ENCODE data around the gene HSD11B1. TPM values are rescaled to one million over a fixed set of nuclear protein-coding genes. Genes with fewer than 3 reads are reported as not detected.

Gene HSD11B1
- total RNA-seq, 2 donors from 2014 or later: 0.66 to 3.6 TPM

GRCh38 chr1:209727785-209728184 is 23.1 kb downstream of the HSD11B1 start:
- no peaks in the 10 kb centered on the region for H3K4me1 ChIP-seq
- H3K4me3 ChIP-seq: no peak overlapping the region
- 63 to 73% methylated on average over 3 of the region's 3 CpGs for WGBS, 2 donors
- no peak overlapping the region for H3K27ac ChIP-seq
- no peaks in the 10 kb centered on the region for H3K27me3 ChIP-seq
- no peak for DNase-seq
- H3K9me3 ChIP-seq: no peaks in the 10 kb centered on the region
- no peak for ATAC-seq
- H3K36me3 ChIP-seq (replicated peaks in 1 of 2; ENCODE audit: insufficient read depth in 1 of 2, low read depth in 2 of 2): no peaks in the 10 kb centered on the region
- intact Hi-C loops (cut with DNase I): no loop called here
- TF ChIP-seq POLR2A (IDR thresholded peaks at IDR 0.05): no peak
- TF ChIP-seq, protein P1, sequence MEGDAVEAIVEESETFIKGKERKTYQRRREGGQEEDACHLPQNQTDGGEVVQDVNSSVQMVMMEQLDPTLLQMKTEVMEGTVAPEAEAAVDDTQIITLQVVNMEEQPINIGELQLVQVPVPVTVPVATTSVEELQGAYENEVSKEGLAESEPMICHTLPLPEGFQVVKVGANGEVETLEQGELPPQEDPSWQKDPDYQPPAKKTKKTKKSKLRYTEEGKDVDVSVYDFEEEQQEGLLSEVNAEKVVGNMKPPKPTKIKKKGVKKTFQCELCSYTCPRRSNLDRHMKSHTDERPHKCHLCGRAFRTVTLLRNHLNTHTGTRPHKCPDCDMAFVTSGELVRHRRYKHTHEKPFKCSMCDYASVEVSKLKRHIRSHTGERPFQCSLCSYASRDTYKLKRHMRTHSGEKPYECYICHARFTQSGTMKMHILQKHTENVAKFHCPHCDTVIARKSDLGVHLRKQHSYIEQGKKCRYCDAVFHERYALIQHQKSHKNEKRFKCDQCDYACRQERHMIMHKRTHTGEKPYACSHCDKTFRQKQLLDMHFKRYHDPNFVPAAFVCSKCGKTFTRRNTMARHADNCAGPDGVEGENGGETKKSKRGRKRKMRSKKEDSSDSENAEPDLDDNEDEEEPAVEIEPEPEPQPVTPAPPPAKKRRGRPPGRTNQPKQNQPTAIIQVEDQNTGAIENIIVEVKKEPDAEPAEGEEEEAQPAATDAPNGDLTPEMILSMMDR (IDR thresholded peaks at IDR 0.05): no peak

GRCh38 chr1:209728466-209728865 is 23.8 kb downstream of the HSD11B1 start:
- no peak for DNase-seq
- intact Hi-C loops (cut with DNase I): no loop called here
- Histone ChIP-seq H3K4me3 (no peak overlapping the region), H3K27me3 (no peaks in the 10 kb centered on the region), H3K9me3 (no peaks in the 10 kb centered on the region), H3K4me1 (no peaks in the 10 kb centered on the region), H3K36me3 (replicated peaks in 1 of 2; ENCODE audit: insufficient read depth in 1 of 2, low read depth in 2 of 2) (no peaks in the 10 kb centered on the region), H3K27ac (no peak overlapping the region)
- WGBS, 2 donors: 55 to 65% methylated on average over 1 of the region's 1 CpG
- TF ChIP-seq POLR2A (IDR thresholded peaks at IDR 0.05): no peak
- TF ChIP-seq, protein P1 (IDR thresholded peaks at IDR 0.05): no peak
- ATAC-seq: no peak

GRCh38 chr1:209729436-209729835 is 24.8 kb downstream of the HSD11B1 start:
- DNase-seq (no peak), ATAC-seq (no peak)
- Histone ChIP-seq H3K9me3 (no peaks in the 10 kb centered on the region), H3K4me1 (no peaks in the 10 kb centered on the region), H3K4me3 (no peak overlapping the region), H3K27ac (no peak overlapping the region), H3K36me3 (replicated peaks in 1 of 2; ENCODE audit: insufficient read depth in 1 of 2, low read depth in 2 of 2) (no peaks in the 10 kb centered on the region), H3K27me3 (no peaks in the 10 kb centered on the region)
- intact Hi-C loops (cut with DNase I): no loop called here
- WGBS, 2 donors: 55 to 58% methylated on average over 1 of the region's 1 CpG
- TF ChIP-seq, protein P1 (IDR thresholded peaks at IDR 0.05): no peak
- no peak for TF ChIP-seq POLR2A (IDR thresholded peaks at IDR 0.05)

- Histone ChIP-seq H3K27ac (no peak overlapping the region), H3K36me3 (replicated peaks in 1 of 2; ENCODE audit: insufficient read depth in 1 of 2, low read depth in 2 of 2) (no peaks in the 10 kb centered on the region), H3K4me1 (no peaks in the 10 kb centered on the region), H3K9me3 (no peaks in the 10 kb centered on the region), H3K4me3 (no peak overlapping the region), H3K27me3 (no peaks in the 10 kb centered on the region)
- intact Hi-C loops (cut with DNase I): no loop called here
- 71 to 86% methylated on average over 1 of the region's 1 CpG for WGBS, 2 donors
- DNase-seq: no peak
- TF ChIP-seq POLR2A (IDR thresholded peaks at IDR 0.05): no peak
- TF ChIP-seq, protein P1 (IDR thresholded peaks at IDR 0.05): no peak
- ATAC-seq: no peak
These were observed 28.1 kb downstream of the HSD11B1 start for GRCh38 chr1:209732725-209733124.

DNA sequence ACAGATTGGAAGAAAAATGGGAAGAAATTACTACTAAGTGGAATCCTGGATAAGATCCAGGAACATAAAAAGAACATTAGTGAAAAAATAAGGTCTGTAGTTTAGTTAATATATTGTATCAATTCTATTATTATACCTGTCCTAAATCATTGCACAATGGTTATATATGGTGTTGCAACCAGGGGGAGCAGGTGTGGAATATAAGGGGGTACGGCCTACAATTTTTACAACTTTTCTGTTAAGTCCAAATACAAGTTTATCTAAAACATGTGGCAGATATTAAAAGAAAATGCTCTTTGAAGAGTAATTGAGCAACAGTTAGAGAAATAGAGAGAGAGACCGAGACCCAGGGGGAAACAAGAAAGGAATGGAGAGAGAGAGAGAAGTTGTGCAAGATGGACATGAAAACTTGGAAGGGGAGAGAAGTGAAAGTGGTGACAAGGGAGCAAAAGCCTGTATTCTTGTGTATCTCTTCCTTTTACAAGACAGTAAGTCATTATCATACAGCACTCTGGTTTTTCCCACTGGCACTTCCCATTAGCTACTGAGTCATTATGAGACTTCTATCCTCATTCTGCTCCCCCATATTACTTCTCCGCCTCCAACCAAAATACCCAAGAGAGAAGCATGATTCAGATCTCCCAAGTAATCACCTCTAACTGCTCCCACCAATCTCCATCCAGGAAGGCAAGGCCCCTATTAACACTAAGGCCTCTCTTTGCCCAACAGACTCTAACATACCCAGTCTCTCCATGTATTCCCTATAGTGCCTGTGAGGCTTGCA is 29.0 kb downstream of the HSD11B1 start:
- Histone ChIP-seq H3K9me3 (no peaks in the 10 kb centered on the region), H3K4me1 (no peaks in the 10 kb centered on the region), H3K27ac (no peak overlapping the region), H3K4me3 (no peak overlapping the region), H3K36me3 (replicated peaks in 1 of 2; ENCODE audit: insufficient read depth in 1 of 2, low read depth in 2 of 2) (no peaks in the 10 kb centered on the region), H3K27me3 (no peaks in the 10 kb centered on the region)
- no peak for TF ChIP-seq POLR2A (IDR thresholded peaks at IDR 0.05)
- TF ChIP-seq, protein P1 (IDR thresholded peaks at IDR 0.05): no peak
- DNase-seq: peak in 1 of 4 donors; percentile 31
- WGBS, 2 donors: 78 to 85% methylated on average over 3 of the region's 3 CpGs
- ATAC-seq: peak; percentile 30
- intact Hi-C loops (cut with DNase I): no loop called here

Measured in body of pancreas (tissue), 4 donors.